GM12872 (cell line): Measurements from ENCODE around the gene STK38.

Source experiments
- TF ChIP-seq, protein P1 (sequence below): IDR thresholded peaks from 3 replicates; pipeline ENCODE4 v1.5.1; 2011; ENCODE audit warnings: low read depth, mild to moderate bottlenecking, low read length, moderate library complexity; ENCODE audit not compliant: insufficient read depth

Gene STK38

DNA sequence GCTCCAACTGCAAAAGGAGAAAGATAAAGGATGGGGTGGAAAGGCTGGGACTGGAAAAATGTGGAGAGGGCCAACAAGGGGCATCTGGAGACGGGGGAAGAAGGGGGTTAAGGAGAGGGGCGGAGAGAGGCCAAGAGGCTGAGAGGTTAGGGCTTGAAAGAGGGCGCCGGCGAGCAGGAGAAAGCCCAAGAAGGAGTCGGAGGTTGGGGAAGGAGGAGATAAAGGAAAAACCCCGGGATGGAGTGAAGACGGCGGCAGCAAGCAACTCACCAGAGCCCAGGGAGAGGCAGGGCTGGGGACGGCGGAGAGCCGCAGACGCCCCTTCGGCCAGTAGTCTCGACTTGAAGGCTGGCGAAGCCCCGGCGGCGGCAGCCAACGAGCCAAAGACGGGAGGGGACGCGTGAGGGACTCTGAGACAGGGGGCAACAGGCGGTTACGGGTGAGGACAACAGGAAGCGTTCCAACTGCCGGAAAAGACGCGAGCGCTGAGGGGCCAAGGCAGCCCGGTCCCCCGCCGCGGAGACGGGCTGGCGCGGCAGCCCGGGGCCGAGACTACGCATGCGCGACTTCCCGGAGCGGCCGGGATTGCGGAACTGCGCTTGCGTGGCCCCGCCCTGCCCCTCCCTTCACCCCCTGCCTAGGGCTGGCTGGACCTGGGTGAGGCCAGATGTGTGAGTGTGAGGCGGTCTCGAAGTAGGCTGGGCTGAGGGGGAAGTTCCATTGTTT, at the start of gene STK38:
STK38 (minus strand) TSS at position 560 of the 726 bp plus-strand sequence. CDS start 7,277 bp downstream, outside the sequence.
- TF ChIP-seq, protein P1, sequence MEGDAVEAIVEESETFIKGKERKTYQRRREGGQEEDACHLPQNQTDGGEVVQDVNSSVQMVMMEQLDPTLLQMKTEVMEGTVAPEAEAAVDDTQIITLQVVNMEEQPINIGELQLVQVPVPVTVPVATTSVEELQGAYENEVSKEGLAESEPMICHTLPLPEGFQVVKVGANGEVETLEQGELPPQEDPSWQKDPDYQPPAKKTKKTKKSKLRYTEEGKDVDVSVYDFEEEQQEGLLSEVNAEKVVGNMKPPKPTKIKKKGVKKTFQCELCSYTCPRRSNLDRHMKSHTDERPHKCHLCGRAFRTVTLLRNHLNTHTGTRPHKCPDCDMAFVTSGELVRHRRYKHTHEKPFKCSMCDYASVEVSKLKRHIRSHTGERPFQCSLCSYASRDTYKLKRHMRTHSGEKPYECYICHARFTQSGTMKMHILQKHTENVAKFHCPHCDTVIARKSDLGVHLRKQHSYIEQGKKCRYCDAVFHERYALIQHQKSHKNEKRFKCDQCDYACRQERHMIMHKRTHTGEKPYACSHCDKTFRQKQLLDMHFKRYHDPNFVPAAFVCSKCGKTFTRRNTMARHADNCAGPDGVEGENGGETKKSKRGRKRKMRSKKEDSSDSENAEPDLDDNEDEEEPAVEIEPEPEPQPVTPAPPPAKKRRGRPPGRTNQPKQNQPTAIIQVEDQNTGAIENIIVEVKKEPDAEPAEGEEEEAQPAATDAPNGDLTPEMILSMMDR: peak; percentile 39; the same call in 2 of the 3 replicates

DNA sequence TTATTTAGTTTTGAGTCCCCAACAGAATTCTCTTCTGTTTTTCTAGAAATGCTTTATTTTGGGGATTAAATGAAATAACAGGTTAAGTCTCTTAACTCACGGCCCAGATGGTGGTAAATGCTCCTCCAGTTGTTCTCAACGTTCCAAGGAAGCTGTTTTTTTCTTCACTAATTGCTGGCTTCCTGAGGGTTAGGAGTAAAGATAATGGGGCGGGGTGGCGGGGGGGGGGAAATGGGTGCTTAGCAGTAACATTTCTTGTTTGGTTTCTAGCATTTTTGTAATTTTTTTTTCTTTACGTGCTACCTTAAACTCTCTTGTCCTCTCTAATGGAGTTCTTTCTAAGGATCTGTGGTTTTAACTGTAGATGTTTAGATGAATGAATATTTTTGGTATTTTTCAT, 49.1 kb upstream of the STK38 start:
- TF ChIP-seq, protein P1: no peak

DNA sequence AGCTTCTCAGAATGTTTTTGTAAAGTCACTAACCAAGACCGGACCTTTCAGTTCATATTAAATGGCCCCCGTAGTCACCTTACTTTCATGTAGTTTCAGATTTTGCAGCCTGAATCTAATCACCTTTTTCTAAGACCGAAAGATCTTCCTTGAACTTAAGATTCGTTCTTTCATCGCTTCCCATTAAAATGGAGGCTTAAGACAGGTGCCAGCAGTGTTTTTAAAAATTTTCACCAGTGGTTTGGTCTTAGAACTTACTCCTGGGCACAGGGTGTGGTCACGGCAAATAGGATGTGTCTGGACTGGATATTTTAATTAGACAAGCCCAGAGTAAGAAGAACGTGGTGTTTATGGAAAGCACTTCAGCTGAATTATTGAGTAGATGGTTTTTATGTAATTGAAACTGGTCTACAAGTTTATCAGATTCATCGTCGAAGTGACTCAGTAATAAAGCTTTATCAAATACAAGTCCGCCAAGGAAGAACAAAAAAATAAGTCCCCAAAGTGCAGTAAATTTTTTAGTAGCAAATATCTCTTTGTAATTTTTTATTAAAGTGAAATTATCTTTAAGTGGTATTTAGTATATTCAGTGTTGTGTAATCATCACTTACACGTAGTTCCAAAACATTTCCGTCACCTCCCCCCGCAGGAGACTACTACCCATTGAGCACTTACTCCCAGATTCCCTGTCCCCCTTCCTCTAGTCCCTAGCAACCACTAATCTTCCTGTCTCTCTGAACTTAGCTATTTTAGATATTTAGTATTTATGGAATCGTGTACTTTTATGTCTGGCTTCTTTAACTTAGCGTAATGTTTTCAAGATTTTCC, 47.8 kb upstream of the STK38 start:
- TF ChIP-seq, protein P1: no peak

DNA sequence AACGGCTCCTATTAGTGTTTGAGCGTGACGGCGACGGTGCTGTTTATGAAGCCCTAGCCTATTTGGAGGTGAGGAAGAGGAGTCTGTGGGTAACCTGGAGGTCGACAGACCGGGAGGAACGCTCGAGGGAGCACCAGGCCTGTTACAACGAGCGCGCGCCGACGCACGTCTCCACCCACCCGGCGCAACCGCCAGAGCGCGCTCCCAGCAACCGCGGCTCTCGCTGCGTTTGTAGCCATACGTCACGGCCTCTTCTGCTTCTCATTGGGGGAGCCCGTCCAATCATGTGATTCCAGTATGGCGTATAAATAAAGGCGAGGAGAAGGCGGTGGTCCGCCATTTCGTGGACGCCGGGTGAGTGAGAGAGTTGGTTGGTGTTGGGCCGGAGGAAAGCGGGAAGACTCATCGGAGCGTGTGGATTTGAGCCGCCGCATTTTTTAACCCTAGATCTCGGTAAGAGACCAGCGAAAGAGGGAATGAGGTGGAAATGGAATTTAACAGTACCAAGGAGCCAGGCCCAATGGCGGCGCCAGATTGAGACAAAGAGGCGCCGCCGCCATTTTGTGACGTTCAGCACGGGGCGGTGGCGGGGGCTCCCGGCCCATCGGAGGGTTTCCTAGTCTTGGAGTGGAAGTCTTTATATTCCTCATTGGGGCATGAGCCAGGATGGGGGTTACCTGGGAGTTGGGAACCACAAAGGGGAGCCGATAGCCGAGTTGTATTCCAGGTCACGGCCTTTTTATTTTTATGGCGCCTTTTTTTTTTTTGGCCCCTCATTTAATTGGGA, 46.9 kb upstream of the STK38 start, which contains the start of gene SRSF3:
SRSF3 (plus strand) TSS at position 334 of the 787 bp plus-strand sequence. CDS start 2,401 bp downstream, outside the sequence.
- TF ChIP-seq, protein P1: peak; percentile 46; the same call in 2 of the 3 replicates

DNA sequence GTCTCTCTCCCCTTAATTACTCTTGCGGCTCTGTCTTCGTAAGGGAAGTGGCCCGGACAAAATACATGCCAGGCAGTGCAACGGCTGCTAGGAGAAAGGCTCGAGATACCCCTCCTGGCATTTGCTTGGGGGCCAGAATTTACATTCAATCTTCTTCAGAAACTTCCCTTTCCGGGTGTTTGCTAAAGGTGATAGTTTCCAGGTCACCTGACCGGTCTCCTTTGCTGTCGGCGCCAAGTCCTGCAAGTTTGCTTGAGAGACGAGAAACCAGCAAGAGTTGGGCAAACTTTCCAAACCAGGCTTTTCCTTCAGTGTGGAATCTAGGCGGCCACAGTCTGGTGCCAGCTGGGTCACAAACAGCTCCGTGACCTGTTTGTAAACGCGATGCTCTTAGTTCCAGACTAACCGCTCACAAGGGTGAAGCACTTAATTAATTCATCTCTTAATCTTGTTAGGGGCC, 46.3 kb upstream of the STK38 start:
- TF ChIP-seq, protein P1: no peak

DNA sequence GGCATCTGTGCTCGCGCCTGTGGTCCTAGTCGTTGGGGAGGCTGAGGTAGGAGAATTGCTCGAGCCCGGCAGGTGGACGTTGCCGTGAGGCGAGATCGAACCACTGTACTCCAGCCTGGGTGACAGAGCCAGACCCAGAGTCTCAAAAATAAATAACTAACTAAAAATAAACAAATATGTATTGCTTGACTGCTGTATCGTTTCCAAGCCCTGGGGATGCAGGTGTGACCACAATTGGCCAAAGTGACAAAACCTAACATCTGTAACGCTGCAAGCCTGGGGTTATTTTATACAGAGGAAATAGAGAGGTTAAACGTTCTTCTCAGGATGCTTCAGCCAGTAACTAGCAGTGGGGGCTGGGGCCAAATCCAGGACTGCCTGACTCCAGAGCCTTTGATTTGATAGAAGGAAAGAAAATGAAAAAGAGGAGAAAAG, 45.0 kb upstream of the STK38 start:
- TF ChIP-seq, protein P1: no peak
